ENCODE measurements around the gene SPTLC2.
A peak's percentile ranks its signal among the peaks of the same experiment; 100 is the strongest.

The SPTLC2 gene

GRCh38 chr14:77583657-77584056 is 32.8 kb downstream of the SPTLC2 start:
- H3K4me1 ChIP-seq (ENCODE audit: low read length), result no peaks in the 10 kb centered on the region
- H3K9me2 ChIP-seq (replicated peaks; ENCODE audit: insufficient read depth, low read length), result no peaks in the 10 kb centered on the region
- no peak overlapping the region for H2AFZ ChIP-seq (ENCODE audit: low read length)
- no peak for TF ChIP-seq EZH2phosphoT487 (IDR thresholded peaks at IDR 0.05; ENCODE audit: low read length)
- no peak for TF ChIP-seq EZH2 (optimal IDR thresholded peaks at IDR 0.05; ENCODE audit: low read depth, low read length)
- TF ChIP-seq CTCF (IDR thresholded peaks at IDR 0.05; ENCODE audit: low read length), result no peak
- H3K4me3 ChIP-seq (ENCODE audit: low read length), result no peak overlapping the region
- H3K36me3 ChIP-seq (replicated peaks; ENCODE audit: insufficient read depth, low read length), result no peaks in the 10 kb centered on the region
- DNase-seq, result no peak
- H3K79me2 ChIP-seq (ENCODE audit: low read length), result no peaks in the 10 kb centered on the region
- no peak overlapping the region for H3K4me2 ChIP-seq (ENCODE audit: low read depth, low read length)
- H3K9me3 ChIP-seq (replicated peaks; ENCODE audit: insufficient read depth, low read length), result no peaks in the 10 kb centered on the region
- no peaks in the 10 kb centered on the region for H4K20me1 ChIP-seq (ENCODE audit: insufficient read depth, low read length)
- no peak overlapping the region for H3K27ac ChIP-seq (ENCODE audit: low read length)
- no peaks in the 10 kb centered on the region for H3F3A ChIP-seq (ENCODE audit: insufficient read depth, low read length)
- no peaks in the 10 kb centered on the region for H3K27me3 ChIP-seq (replicated peaks; ENCODE audit: insufficient read depth, low read length)
- H3K9ac ChIP-seq (ENCODE audit: low read length), result no peak overlapping the region

- TF ChIP-seq EZH2phosphoT487 (IDR thresholded peaks at IDR 0.05; ENCODE audit: low read length) (no peak), EZH2 (optimal IDR thresholded peaks at IDR 0.05; ENCODE audit: low read depth, low read length) (no peak), CTCF (IDR thresholded peaks at IDR 0.05; ENCODE audit: low read length) (no peak)
- Histone ChIP-seq H3K9me3 (replicated peaks; ENCODE audit: insufficient read depth, low read length) (no peaks in the 10 kb centered on the region), H3K36me3 (replicated peaks; ENCODE audit: insufficient read depth, low read length) (no peaks in the 10 kb centered on the region), H3K4me2 (ENCODE audit: low read depth, low read length) (no peak overlapping the region), H3K4me3 (ENCODE audit: low read length) (no peak overlapping the region), H3F3A (ENCODE audit: insufficient read depth, low read length) (no peaks in the 10 kb centered on the region), H3K4me1 (ENCODE audit: low read length) (no peaks in the 10 kb centered on the region), H3K9ac (ENCODE audit: low read length) (no peak overlapping the region), H4K20me1 (ENCODE audit: insufficient read depth, low read length) (no peaks in the 10 kb centered on the region), H3K27ac (ENCODE audit: low read length) (no peak overlapping the region), H3K9me2 (replicated peaks; ENCODE audit: insufficient read depth, low read length) (no peaks in the 10 kb centered on the region), H3K79me2 (ENCODE audit: low read length) (no peaks in the 10 kb centered on the region), H3K27me3 (replicated peaks; ENCODE audit: insufficient read depth, low read length) (no peaks in the 10 kb centered on the region), H2AFZ (ENCODE audit: low read length) (no peak overlapping the region)
- DNase-seq, result no peak
Observed at GRCh38 chr14:77582511-77582910, 33.9 kb downstream of the SPTLC2 start.

DNA sequence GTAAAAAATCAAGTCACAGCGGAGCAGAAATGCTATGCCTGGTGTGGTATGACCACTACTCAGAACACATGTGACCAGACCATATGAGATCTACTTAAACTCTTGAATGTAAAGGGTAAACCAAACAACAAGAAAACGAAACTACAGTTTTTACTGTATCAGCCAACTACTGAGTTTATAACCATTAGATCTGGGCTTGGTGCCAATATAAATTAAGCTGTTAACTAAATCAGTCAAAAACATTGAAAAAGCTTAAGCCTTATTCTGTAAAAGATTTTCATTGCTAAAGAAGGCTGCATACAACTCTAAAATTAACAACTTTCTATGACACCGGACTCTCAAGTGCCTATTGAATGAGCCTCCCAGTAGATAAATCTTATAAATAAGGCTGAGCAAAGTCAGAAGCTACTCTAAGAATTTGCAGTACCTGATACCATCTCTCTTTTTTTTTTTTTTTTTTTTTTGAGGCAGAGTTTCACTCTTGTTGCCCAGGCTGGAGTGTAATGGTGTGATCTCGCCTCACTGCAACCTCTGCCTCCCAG is 35.4 kb downstream of the SPTLC2 start:
- Histone ChIP-seq H3K36me3 (replicated peaks; ENCODE audit: insufficient read depth, low read length) (no peaks in the 10 kb centered on the region), H4K20me1 (ENCODE audit: insufficient read depth, low read length) (no peaks in the 10 kb centered on the region), H3K27ac (ENCODE audit: low read length) (no peak overlapping the region), H3K27me3 (replicated peaks; ENCODE audit: insufficient read depth, low read length) (no peaks in the 10 kb centered on the region), H3K9me3 (replicated peaks; ENCODE audit: insufficient read depth, low read length) (no peaks in the 10 kb centered on the region), H3K4me2 (ENCODE audit: low read depth, low read length) (no peak overlapping the region), H3K4me3 (ENCODE audit: low read length) (no peak overlapping the region), H2AFZ (ENCODE audit: low read length) (no peak overlapping the region), H3K4me1 (ENCODE audit: low read length) (no peaks in the 10 kb centered on the region), H3F3A (ENCODE audit: insufficient read depth, low read length) (no peaks in the 10 kb centered on the region), H3K79me2 (ENCODE audit: low read length) (no peaks in the 10 kb centered on the region), H3K9ac (ENCODE audit: low read length) (no peak overlapping the region), H3K9me2 (replicated peaks; ENCODE audit: insufficient read depth, low read length) (no peaks in the 10 kb centered on the region)
- TF ChIP-seq CTCF (IDR thresholded peaks at IDR 0.05; ENCODE audit: low read length) (no peak), EZH2 (optimal IDR thresholded peaks at IDR 0.05; ENCODE audit: low read depth, low read length) (no peak), EZH2phosphoT487 (IDR thresholded peaks at IDR 0.05; ENCODE audit: low read length) (no peak)
- DNase-seq, result peak; percentile 6
